Colonic mucosa (tissue), 4 donors: ENCODE results near the gene LILRB2. TPM values are rescaled to one million over a fixed set of nuclear protein-coding genes. Genes with fewer than 3 reads are reported as not detected.
"Not testable (repeated sequence)": the region's sequence is repeated elsewhere in the genome, so short reads cannot be mapped to it uniquely, and the experiment has no call there.

Experiments
- DNase-seq: peaks from one replicate; pipeline ENCODE4 v3.0.0-alpha.2; 2020
- H3K27ac ChIP-seq: fragments of 200-600 bp; one replicate; pipeline ENCODE4 v1.8.0; 2021
- H3K27me3 ChIP-seq: fragments of 200-600 bp; one replicate; pipeline ENCODE4 v1.8.0; 2021
- H3K36me3 ChIP-seq: fragments of 200-600 bp; one replicate; pipeline ENCODE4 v1.8.0; 2021
- H3K4me1 ChIP-seq: fragments of 200-600 bp; one replicate; pipeline ENCODE4 v1.8.0; 2021; ENCODE audit warnings: mild to moderate bottlenecking
- H3K4me3 ChIP-seq: fragments of 200-600 bp; one replicate; pipeline ENCODE4 v1.8.0; 2021
- H3K9ac ChIP-seq, 2 donors: one replicate each; pipeline ENCODE4 v1.7.0; 2013; ENCODE audit warnings: control low read depth in 2 of 2, low read depth in 2 of 2, low read length in 2 of 2
- H3K9me3 ChIP-seq: fragments of 200-600 bp; one replicate; pipeline ENCODE4 v1.8.0; 2021
- CTCF ChIP-seq: fragments of 200-600 bp; IDR thresholded peaks from one replicate; pipeline ENCODE4 v1.8.0; 2022; ENCODE audit warnings: antibody characterized with exemption, mild to moderate bottlenecking
- intact Hi-C: fragments of 100-400 bp; cut with DNase I; formaldehyde crosslinking; loops from one replicate; pipeline ENCODE4 v1.14.1; 2022
- total RNA-seq, 2 donors: library from RNA; stranded (reverse); fragmentation: NEBNext Ultra II Directional in 1 of 2; extraction: Animal tissue kit (Norgen Biotek cat#: 25700) in 1 of 2; gene quantifications; one replicate each; pipeline ENCODE4 v1.2.1, GENCODE V29; 2021
- donor health status: healthy.
- donor health status: DM: no; HTN: no; CAD: no.
- donor health status: DM: no; HTN: no; CAD: no.

The LILRB2 gene
- total RNA-seq, 2 donors from 2014 or later = 1.3 to 5.3 TPM

- no peaks in the 10 kb centered on the region for H3K4me1 ChIP-seq
- H3K27me3 ChIP-seq = no peaks in the 10 kb centered on the region
- H3K4me3 ChIP-seq = no peak overlapping the region
- no peak overlapping the region for H3K9ac ChIP-seq
- no peaks in the 10 kb centered on the region for H3K36me3 ChIP-seq
- no peak for TF ChIP-seq CTCF
- DNase-seq = no peak
- intact Hi-C loops = no loop called here
- no peaks in the 10 kb centered on the region for H3K9me3 ChIP-seq
- H3K27ac ChIP-seq = peak overlapping the region; percentile 27
Observed at GRCh38 chr19:54248016-54248601, 32.8 kb downstream of the LILRB2 start.

DNA sequence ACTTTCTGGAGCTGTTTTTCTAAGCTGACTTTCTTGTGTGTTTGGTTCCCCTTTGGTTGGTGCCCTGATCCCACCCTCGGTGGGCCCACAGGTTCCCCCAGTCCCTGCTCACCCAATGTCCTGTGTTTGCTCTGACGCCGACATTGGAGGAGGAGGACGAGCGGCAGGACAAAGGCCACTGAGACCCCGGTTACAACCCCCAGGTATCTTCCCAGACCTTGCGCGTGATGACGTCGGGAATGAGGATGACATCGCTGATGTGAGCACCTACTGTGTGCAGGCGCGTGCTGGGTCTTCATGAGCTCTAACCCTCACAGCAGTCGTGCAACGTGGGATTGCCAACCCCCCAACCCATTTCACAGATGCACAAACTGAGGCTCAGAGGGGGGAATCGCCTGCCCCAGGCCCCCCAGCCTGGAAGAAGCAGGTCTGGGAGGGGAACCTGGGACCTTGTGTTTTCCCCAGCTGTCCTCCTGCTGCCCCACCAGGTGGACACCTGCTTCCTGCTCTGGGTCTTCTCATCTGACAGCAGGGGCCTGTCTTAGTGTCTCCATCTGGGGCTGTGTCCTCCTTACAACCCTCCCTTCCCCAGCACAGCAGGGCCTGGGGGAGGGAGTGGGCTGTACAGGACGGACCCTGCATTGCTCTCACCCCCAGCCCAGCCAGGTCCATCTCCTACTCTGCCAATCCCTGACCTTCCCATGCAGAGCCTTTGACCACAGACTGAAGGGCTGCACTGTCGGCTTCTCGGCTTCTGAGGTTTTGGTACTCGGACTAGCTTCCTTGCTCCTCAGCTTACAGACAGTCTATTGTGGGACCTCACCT, 33.6 kb downstream of the LILRB2 start:
- intact Hi-C loops = no loop called here
- Histone ChIP-seq H3K4me1 (no peaks in the 10 kb centered on the region), H3K9me3 (no peaks in the 10 kb centered on the region), H3K27ac (peak overlapping the region; percentile 27), H3K27me3 (no peaks in the 10 kb centered on the region), H3K4me3 (no peak overlapping the region), H3K36me3 (no peaks in the 10 kb centered on the region), H3K9ac (no peak overlapping the region)
- no peak for TF ChIP-seq CTCF
- DNase-seq = no peak

GRCh38 chr19:54245936-54246335, 35.0 kb downstream of the LILRB2 start:
- no peaks in the 10 kb centered on the region for H3K27me3 ChIP-seq
- no peak overlapping the region for H3K4me3 ChIP-seq
- DNase-seq = no peak
- no peaks in the 10 kb centered on the region for H3K36me3 ChIP-seq
- H3K27ac ChIP-seq = no peak overlapping the region
- intact Hi-C loops = no loop called here
- H3K9ac ChIP-seq = no peak overlapping the region
- no peak for TF ChIP-seq CTCF
- no peaks in the 10 kb centered on the region for H3K4me1 ChIP-seq
- H3K9me3 ChIP-seq = no peaks in the 10 kb centered on the region

DNA sequence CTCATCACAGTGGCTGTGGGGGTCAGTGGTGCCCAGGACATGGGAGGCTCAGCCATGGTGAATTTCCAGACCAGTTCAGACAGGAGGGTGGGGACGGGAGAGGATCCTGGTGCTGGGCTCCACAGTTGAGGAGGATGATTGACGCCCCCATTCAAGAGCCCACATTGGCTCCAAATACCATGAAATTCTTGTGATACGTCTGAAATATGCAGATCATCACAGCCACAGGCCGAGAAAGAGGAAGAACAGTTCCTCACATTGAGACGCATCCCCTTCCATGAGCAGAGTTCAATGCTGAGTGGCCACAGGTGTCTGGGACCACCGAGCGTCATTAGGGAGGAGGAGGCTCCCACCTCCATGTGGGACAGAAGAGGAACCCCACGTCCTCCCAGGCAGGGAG, 37.1 kb downstream of the LILRB2 start:
- H3K4me3 ChIP-seq, H3K4me1 ChIP-seq, H3K27ac ChIP-seq, H3K27me3 ChIP-seq, intact Hi-C loops, H3K36me3 ChIP-seq, H3K9ac ChIP-seq, DNase-seq, H3K9me3 ChIP-seq: not testable (repeated sequence)

DNA sequence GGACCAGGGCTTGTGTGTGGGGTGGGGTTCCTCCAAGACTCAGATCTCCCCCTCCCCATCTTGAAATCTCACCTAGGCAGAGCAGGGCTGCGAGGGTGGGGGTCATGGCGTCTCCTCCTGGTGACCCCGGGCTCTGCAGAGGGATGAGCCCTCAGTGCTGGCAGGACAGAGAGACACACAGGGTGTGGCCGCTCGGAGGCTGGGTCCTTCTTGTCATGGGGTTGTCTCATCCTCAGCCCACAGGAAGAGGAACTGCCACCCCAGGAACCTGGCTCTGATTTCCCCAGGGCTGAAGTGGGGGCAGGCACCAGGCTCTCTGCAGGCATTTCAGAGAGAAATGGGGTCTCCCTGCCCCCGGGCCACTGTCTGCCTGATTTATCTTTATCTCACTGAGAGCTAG, 38.3 kb downstream of the LILRB2 start, which contains the start of gene LILRA6:
LILRA6 (minus strand) TSS at position 145 of the 400 bp plus-strand sequence.
- H3K9me3 ChIP-seq, H3K4me1 ChIP-seq, H3K4me3 ChIP-seq, H3K27me3 ChIP-seq, H3K9ac ChIP-seq, H3K27ac ChIP-seq, intact Hi-C loops, H3K36me3 ChIP-seq, DNase-seq: not testable (repeated sequence)

- H3K9me3 ChIP-seq, H3K36me3 ChIP-seq, H3K9ac ChIP-seq, intact Hi-C loops, H3K4me1 ChIP-seq, DNase-seq, H3K27ac ChIP-seq, H3K4me3 ChIP-seq, H3K27me3 ChIP-seq: not testable (repeated sequence)
Observed at GRCh38 chr19:54242234-54242633, 38.7 kb downstream of the LILRB2 start.

DNA sequence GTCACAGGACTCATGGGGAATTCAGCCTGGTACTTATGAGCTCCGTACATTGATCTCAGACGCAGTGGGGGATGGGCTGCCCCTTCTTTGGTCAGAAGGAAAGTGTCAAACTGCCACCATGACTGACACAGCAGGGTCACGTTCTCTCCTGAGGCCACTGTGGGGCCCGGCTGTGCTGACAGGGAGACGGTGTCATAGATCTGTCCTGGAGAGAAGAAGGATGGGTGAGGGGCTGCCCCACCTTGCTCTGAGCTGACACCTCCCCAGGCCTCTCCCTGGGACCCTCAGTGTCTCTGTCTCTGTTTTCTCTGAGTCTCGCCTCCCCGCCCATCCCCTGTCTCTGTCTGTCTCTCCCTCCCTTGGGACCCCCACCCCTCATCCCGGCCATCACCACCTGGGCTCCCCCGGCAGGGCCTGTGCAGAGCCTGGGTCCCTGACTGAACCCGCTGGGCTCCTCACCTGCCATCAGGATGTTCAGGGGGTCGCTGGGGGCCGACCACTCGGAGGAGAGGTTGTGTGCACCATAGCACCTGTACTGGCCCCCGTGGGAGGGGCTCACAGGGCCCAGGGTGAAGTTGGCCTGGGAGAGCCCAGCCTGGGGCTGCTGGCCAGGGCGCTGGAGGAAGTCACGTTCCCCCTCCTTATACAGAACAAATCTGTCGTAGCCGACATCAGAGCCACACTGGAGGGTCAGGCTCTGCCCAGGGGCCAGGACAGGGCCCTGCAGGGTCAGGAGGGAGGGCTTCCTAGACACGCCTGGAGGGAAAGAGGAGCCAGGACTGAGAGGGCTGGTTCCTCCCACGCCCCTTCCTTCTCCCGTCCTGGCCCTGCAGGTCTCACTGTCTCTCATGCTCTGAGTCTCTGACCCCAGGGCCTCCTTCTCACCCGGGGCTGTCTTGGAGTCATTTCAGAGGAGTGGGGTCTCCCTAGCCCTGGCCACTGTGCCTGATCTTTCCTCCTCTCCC, 40.3 kb downstream of the LILRB2 start:
- H3K27me3 ChIP-seq, H3K4me1 ChIP-seq, H3K9ac ChIP-seq, intact Hi-C loops, H3K36me3 ChIP-seq, DNase-seq, H3K27ac ChIP-seq, H3K4me3 ChIP-seq, H3K9me3 ChIP-seq: not testable (repeated sequence)

- H3K9me3 ChIP-seq, H3K36me3 ChIP-seq, H3K9ac ChIP-seq, H3K27me3 ChIP-seq, intact Hi-C loops, H3K4me3 ChIP-seq, H3K4me1 ChIP-seq, DNase-seq, H3K27ac ChIP-seq: not testable (repeated sequence)
Observed at GRCh38 chr19:54239491-54240371, 41.2 kb downstream of the LILRB2 start.
